Caki2 (cell line): Measurements from ENCODE around the gene PODN. TPM values are rescaled to one million over a fixed set of nuclear protein-coding genes. Genes with fewer than 3 reads are reported as not detected.

Experiments used
- DNase-seq: peaks from one replicate; pipeline ENCODE4 v3.0.0-alpha.2; 2015; ENCODE audit warnings: low read depth
- in situ Hi-C: cut with HindIII; loops from 2 replicates; pipeline ENCODE4 v1.10.0; 2016; ENCODE audit warnings: low sequenced_read_pairs, low pct_unique_long_range_greater_than_20kb, mixed read lengths
- total RNA-seq: library from RNA; depleted of rRNA; stranded (reverse); fragments of >200 nt; shearing (Covaris generic); gene quantifications from 2 replicates; pipeline ENCODE4 v1.2.3, GENCODE V29; 2014; ENCODE audit warnings: low replicate concordance

The PODN gene
- total RNA-seq, 1 experiment from 2014 or later: not detected

- DNase-seq: no peak
- in situ Hi-C loops: no loop called here
Measured at GRCh38 chr1:53069663-53070327, 7.8 kb downstream of the PODN start.

GRCh38 chr1:53070621-53071020 lies 8.6 kb downstream of the PODN start:
- in situ Hi-C loops: no loop called here
- no peak for DNase-seq

GRCh38 chr1:53071167-53071865 lies 9.3 kb downstream of the PODN start:
- in situ Hi-C loops: no loop called here
- DNase-seq: no peak

- in situ Hi-C loops: no loop called here
- DNase-seq: no peak
Measured at GRCh38 chr1:53071915-53072314, 9.9 kb downstream of the PODN start.

- DNase-seq: no peak
- in situ Hi-C loops: no loop called here
Measured at GRCh38 chr1:53073287-53073686, 11.3 kb downstream of the PODN start.

GRCh38 chr1:53073868-53074311 lies 11.9 kb downstream of the PODN start:
- in situ Hi-C loops: no loop called here
- no peak for DNase-seq

- DNase-seq: no peak
- in situ Hi-C loops: no loop called here
Measured at GRCh38 chr1:53074313-53075154, 12.5 kb downstream of the PODN start.

GRCh38 chr1:53075206-53075605 lies 13.2 kb downstream of the PODN start:
- in situ Hi-C loops: no loop called here
- no peak for DNase-seq

GRCh38 chr1:53075761-53076163 lies 13.7 kb downstream of the PODN start:
- in situ Hi-C loops: no loop called here
- DNase-seq: no peak

GRCh38 chr1:53076165-53076564 lies 14.2 kb downstream of the PODN start:
- no peak for DNase-seq
- in situ Hi-C loops: no loop called here

- DNase-seq: no peak
- in situ Hi-C loops: no loop called here
Measured at GRCh38 chr1:53076721-53077598, 14.9 kb downstream of the PODN start.

- no peak for DNase-seq
- in situ Hi-C loops: no loop called here
Measured at GRCh38 chr1:53077599-53077965, 15.6 kb downstream of the PODN start.

- in situ Hi-C loops: no loop called here
- no peak for DNase-seq
Measured at GRCh38 chr1:53078333-53079101, 16.5 kb downstream of the PODN start.

GRCh38 chr1:53079251-53079650 lies 17.2 kb downstream of the PODN start:
- no peak for DNase-seq
- in situ Hi-C loops: no loop called here

- in situ Hi-C loops: no loop called here
- no peak for DNase-seq
Measured at GRCh38 chr1:53080041-53080440, 18.0 kb downstream of the PODN start.

- in situ Hi-C loops: no loop called here
- DNase-seq: no peak
Measured at GRCh38 chr1:53080769-53081168, 18.8 kb downstream of the PODN start.

- in situ Hi-C loops: no loop called here
- DNase-seq: no peak
Measured at GRCh38 chr1:53081384-53082066, 19.5 kb downstream of the PODN start.
